Stimulated activated CD8-positive, alpha-beta memory T cell treated with anti-CD3 and anti-CD28 coated beads, Interleukin-2, amount 100 ng/mL, for 1 hour (primary cell): ENCODE results near the gene MYB.

ENCODE experiments used
- DNase-seq, 2 donors: peaks; one replicate each; pipeline ENCODE4 v3.0.0-alpha.2; 2020; ENCODE audit warnings: low read depth in 2 of 2

The MYB gene

DNA sequence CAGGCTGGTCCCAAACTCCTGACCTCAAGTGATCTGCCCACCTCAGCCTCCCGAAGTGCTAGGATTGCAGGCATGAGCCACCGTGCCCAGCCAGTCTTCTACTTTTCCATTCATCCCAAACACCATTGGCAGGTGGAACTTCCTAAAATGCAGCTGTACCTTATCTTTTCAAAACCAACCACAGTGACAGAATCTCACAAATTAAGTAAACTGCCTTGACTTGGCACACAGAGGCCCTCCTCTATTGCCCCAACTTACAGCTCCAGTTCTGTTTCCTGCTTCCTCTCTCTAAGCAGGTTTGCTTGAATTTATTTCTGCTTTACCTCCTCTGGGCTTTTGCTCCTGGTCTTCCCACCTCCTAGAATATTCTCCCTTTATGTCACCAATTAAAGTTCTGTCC, 7.6 kb downstream of the MYB start:
- DNase-seq, result no peak

DNA sequence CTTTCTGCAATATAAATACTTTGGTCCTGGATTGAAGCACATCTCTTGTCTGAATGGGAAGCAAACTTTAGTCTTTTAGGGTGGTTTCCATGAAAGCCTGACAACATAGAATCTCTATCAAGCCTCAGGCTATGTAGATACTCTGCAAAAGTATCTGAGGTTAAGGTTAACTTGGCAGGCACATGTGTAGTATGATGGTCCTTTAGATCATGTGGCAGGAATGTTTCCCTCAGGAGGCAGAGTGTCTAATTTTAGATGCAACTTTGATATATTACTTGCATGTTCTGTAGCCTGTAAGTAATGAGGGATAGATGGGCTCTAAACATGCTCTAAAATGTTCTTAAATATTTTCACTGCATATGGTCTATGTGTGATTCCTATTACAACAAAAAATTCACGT, 8.2 kb downstream of the MYB start:
- no peak for DNase-seq

DNA sequence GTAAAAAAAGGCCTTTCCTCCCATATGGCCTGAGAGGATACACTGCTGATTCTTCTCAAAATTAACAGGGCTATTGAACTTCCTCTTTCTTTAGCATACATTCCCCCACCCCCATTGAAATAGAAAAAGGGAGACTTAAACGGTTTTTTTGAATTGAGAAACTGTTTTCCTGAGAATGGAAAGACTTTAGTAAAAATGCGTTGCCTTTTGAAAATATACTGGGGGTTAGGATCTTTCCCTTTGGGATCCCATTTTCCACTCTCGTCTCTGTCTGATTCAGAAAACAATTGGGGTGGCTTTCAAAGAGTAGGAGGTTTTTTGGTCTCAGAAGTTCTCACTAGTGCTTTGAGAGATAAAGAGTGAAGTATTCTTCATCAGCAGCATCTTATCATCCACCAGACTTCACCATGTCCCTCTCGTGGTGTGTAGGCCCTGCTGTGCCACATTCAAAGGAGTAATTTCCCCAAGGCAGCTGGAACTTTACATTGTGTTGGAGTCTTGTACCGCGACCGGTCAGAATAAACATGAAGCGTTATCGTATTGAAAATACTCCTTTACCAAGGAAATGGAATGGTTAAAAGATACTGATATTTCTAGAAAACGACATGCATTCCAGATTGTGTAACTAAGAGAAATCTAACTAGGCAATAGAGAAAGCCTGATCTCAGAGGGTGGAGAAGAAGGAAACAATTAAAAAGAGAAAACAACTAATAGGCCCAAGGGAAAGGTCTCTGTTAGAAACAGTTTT, 10.6 kb downstream of the MYB start:
- no peak for DNase-seq

DNA sequence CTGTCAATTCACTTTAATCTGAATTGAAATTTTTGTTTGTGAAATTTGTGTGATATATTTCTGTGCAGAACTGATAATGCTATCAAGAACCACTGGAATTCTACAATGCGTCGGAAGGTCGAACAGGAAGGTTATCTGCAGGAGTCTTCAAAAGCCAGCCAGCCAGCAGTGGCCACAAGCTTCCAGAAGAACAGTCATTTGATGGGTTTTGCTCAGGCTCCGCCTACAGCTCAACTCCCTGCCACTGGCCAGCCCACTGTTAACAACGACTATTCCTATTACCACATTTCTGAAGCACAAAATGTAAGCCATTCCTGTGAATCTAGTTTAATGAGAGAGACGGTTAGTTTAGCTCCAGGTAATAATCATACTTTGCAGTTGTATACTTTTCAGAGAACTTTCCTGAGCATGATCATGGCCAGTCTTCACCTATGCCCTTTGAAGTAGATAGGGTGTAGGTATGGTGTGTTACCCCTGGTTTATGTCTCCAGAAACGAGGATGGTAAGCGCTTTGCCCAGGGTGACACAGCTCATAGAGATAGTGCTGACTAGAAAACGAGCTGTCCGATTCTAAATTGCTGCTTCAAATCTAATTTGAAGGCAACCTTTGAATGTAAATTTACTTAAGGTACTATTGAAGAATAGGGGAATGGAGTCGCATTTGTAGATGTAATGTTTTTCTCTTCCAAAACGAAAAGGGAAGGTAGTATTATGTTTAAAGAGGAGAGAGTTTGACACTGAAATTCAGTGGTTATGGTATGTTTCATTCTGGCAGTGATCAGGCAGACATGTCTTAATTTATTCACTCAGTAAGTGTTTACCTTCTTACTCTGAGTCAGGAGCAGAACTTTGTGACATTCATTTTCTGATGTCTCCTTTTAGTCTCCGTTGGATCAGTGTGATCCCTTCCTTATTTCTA, 11.4 kb downstream of the MYB start:
- DNase-seq, result no peak

DNA sequence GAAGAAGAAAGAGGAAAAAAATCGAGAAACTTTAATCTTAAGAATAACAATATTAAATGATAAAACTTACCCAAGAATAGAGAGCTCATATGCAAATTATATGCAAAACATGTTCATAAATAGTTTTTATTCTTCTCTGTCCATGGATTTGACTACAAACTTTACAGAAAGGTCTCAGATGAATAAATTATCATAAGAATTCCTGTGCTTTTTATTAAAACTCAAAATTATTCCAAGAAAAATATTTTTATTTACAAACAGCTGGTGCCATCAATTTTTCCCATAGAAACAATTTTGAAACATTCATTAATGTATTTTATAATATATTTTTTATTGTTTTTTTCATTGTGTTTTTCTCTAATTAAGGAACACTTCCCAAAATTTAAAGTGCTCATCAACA, 12.1 kb downstream of the MYB start:
- DNase-seq, result no peak

DNA sequence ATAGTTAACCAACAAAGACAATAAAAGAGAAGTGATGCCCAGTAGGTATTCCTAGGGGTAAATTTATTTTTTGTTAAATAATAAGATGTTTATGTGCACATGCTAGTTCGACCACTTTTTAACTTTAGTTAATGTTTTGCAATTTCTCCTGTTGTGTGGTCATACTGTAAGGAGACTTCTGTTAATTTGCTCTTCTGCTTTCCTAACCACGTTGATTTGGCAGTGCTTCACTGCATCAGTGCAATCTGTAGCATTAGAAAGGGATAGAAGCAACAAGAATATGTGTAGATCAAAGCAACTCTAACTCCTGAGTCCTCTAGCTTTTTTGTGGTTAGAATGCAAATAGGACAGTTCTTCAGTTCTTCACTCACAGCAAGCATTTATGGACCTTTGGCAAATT, 13.9 kb downstream of the MYB start:
- DNase-seq, result no peak

DNA sequence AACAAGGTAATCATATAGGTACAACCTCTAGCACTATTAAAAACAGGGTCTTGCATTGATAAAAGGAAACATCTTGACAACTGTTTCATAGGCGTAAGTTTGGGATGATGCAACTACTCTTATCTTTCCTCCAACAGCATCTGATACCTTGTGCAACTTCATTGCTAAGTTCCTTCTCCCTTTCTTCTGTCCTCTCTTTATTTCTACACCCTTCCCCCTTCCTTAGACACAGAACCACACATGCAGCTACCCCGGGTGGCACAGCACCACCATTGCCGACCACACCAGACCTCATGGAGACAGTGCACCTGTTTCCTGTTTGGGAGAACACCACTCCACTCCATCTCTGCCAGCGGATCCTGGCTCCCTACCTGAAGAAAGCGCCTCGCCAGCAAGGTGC, 14.4 kb downstream of the MYB start:
- DNase-seq, result no peak

DNA sequence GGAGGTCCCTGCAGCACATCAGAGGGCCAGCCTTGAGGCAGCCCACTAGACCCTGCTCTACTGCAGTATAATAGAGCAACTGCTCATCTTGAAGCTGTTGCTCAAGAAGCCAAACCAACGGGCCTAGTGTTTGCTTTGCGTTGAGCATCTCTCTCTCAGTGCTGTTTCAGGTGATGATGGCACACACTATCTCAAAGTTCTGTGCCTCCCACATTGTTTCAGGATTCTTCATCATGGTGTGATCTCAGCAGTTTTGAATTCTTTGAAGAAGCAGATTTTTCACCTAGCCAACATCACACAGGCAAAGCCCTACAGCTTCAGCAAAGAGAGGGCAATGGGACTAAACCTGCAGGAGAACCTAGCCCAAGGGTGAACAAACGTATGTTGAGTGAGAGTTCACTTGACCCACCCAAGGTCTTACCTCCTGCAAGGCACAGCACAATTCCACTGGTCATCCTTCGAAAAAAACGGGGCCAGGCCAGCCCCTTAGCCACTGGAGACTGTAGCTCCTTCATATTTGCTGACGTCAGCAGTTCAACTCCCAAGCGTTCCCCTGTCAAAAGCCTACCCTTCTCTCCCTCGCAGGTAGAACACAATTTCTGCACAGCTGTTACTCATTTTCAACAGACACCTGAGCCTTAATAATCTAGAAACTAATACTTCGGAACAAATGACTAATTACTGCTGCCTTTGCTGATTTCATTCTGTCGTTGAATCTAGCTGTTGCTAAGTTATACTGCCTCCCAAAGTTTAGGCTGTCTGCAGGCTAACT, 15.8 kb downstream of the MYB start:
- no peak for DNase-seq

DNA sequence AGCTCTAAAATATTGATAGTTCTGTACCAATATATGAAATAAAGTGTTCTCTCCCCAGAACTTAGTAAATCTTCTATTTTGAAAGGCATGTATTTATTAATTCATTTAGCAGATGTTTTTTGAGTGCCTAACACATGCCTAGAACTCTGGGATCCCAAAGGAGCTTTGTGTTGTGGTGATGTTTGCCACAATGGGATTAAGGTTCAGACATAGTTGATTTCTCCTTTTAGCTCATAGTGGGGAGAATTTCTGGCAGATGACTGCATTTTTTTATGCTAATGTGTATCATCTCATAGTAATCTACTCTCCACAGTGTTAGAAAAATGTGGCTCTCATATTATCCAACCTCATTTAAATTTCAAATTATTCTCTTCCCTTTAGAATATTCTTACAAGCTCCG, 21.7 kb downstream of the MYB start:
- no peak for DNase-seq

DNA sequence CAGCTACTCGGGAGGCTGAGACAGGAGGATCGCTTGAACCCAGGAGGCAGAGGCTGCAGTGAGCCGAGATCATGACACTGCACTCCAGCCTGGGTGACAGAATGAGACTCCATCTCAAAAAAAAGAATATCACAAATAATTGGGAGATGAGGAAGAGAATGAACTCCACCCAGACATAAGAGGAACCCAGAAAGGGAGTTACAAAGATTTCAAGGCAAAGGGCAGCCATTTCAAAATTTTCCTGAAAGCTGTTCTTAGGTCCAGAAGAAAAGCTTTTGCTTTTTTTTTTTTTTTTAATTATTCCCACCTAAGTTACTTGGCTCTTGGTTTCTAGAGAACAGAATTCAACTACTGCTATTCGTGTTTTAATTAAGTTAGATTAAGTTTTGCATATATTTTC, 23.8 kb downstream of the MYB start:
- DNase-seq, result no peak

DNA sequence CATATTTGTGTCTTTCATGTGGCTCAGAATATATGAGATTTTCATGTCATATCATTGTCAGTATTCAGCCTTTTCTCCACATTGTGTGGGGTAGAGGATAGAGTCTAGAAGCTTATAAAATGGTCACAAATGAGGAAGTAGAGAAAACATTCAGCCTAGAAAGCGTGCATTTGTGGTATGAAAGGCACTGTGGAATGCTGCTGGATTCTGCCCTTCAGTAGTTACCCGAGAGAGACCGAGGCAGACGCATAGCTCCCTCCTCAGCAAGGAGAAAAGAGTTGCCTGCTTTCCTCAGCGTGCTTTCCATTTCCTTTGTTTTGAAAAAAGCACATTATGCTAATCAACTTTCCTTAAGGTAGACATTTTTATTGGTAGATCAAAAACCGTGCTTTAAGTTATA, 28.7 kb downstream of the MYB start:
- no peak for DNase-seq

DNA sequence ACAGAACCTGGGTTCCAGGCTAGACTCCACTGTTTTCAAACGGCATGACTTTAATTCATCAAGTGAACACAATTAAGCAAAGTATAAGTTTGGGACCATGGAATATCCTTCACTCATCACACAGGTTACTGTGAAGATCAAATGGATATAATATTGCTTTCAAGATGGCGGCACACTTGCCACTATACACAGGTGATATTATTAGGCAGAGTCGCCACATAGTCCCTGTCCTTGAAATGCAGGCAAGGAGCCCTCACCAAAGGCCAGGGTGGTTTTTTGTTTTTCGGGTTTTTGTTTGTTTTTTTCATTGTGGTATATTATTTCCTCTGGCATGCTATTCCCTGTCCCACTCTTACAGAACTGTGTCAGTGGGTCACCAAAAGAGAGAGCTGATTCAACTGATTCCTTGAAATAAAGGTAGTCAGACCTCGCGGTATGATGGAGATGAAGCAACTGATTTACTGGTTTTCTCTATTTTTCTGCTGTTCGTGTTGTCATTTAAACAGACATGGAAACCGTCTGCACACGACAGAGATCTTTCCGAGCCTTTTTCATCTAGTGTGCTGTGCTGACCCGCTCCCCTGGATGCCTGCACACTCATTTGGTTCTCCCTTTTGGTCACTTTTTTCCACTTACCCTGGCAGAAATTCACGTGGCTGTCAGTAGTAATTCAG, 29.7 kb downstream of the MYB start:
- no peak for DNase-seq

DNA sequence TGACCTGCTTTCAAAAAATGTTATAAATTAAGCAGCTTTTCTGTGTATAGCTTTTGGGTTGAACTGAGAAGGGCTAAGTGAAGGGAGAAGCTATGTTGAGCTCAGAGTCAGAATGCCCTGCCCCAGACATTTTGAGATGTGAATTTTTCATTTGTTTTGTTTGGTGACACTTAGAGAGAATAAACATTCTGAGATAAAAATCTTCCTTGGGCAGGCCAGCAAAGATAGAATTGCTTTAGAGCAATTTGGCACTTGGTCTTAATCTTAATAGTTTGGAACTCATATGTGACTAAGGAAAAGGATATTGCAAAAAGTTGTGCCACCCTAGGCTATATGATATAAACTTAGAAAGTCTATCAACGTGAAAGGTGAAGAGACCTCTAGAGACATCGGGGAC, 30.2 kb downstream of the MYB start:
- DNase-seq, result no peak

DNA sequence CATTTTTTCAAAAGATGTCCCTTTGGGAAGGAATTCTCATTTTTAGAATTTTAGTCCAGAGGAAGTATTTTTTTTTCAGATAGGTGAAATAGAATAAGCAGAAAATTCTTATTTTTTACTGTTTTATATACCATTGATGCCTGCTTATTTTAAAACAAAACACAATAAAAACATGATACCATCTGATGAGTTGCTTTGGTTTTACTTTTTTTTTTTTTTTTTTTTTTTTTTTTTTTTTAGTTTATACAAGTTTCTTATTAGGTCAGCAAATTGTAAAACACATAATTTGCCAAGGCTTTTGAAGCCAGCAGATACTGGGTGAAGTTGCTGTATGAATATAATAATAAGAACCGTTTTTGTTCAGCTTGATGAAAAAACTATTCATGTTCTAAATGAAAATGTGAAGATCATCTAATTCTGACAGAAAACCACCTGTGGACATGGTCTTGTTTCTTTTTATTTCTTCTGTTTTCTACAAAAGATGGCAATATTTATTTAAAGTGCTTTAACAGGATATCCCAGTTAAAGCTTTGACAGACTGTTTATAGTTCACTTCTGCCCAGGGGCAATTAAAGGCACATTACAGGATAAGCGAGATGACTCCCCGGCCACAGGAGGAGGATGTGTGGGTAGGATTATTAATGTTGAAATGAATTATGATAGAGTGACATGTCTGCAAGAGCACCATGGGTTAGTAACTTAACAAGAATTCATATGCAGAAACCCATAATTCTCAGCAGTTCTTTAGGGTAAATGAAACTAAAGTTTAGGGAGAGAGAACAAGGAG, 31.1 kb downstream of the MYB start:
- DNase-seq, result no peak

DNA sequence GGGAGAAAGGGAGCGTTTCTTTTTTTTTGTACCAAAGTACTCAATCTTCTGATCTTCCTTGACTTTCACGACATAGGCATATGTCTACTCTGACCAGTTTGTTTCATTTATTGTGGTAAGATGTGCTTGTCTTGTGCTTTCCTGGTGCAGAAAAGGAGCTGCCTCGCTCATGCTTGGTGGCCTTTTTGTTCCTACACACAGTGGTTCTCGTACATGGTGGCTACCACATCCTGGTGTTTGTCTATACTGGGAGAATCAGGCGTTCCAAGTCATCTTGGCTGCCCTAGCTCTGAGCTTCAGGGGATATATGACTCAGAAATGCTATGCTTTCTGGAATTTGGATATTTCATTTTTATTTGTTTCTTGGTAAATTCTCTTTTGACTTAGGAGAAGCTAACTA, 31.8 kb downstream of the MYB start:
- no peak for DNase-seq

DNA sequence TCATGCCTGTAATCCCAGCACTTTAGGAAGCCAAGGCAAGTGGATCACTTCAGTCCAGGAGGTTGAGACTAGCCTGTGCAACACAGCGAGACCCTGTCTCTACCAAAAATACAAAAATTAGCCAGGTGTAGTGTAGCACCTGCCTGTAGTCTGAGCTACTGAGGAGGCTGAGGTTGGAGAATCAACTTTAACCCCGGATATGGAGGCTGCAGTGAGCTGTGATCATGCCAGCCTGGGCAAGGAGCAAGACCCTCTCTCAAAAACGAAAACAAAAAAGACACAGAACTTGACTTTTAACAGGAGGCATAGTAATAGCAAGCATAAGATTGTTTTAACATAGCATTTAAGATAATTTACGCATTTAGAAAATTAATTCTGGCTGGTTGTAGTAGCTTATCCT, 32.5 kb downstream of the MYB start:
- no peak for DNase-seq

DNA sequence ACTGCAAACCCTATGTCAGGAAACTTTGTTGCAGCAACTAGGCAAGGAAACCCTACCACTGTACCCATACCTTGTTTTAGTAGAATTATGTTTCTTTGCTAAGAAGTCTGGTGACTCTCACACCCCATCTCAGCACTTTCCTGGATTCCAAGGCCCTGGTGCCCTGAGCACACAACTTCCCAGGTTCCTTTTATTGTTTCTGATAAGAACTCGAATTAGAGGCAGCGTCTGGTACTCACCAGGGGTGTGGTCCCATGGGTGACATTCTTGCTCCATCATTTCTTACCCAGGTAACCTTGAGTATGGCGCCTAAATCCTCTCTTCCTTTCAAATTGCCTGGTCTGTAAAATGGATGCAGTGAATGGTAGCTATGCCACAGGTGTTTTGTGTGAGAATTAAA, 34.1 kb downstream of the MYB start:
- DNase-seq, result no peak

DNA sequence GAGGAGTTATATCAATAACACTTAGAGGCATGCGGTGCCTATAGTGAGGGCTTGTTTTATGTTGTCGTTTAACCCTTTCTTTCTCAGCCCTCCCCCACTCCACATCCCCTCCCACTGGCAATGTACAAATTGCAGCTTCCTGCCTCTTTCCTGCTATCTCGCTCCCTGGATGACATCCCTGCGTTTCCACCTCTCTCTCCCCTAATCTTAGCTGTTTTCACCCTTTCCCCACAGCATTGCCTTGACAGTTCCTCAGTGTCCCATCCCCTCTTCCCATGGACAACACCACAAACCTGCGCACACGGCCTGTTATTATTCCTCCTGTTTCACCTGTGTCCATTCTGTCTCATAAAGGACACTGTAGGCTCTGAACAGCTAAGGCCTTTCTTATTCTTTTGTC, 34.5 kb downstream of the MYB start:
- no peak for DNase-seq

DNA sequence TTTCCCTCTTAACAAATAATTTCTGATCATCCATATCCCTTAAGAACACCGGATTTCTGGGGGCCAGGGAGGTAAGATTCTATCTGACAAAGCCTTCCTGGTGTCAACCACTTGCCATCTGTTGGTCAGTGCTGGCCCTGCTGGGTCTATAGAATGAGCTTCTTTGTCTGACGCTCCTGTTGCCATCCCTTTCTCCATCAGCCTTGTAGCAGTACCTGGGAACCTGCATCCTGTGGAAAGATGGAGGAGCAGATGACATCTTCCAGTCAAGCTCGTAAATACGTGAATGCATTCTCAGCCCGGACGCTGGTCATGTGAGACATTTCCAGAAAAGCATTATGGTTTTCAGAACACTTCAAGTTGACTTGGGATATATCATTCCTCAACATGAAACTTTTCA, 36.6 kb downstream of the MYB start:
- DNase-seq, result no peak

DNA sequence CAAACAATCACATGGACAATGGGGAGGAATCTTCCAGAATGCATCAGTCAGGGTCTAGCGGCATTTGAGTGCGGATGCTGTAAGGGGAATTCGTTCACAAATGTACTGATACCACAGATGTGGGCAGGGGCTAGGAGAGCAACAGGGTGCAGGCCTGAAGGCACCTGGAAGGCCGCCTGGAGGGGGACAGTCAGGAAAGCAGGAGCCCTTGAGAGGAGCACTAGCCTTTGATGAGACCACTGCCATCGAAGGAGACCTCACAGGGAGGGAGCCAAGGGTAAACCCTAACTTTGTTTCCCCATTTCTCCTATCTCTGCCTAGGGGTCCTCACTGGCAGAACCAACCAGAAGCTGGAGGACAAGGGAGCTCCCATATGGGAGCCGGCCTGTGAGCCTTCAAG, 38.2 kb downstream of the MYB start:
- no peak for DNase-seq

DNA sequence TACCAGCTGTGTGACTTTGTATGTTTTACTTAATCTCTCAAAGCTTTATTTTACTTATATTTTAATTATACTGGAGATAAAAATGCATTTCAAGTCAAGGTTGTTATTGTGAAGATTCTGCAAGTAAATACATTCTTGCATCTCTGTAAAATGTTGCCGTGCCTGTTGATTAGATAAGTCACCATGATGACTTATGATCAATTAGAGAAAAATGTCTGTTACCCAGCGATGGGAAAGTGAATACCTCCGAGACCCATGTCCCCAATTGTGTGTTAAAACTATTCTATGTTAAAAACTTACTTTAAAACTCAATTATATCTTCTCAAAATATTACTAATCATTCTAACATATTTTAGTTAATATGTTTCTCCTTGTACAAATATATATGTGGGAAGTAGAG, 39.9 kb downstream of the MYB start:
- DNase-seq, result no peak
